ENCODE data around the gene FAM177B.

Gene FAM177B

GRCh38 chr1:222769181-222769580 is 32.2 kb downstream of the FAM177B start:
- H3K27me3 ChIP-seq (ENCODE audit: low read depth, low read length) = no peaks in the 10 kb centered on the region
- H3K27ac ChIP-seq (ENCODE audit: low read length) = no peak overlapping the region
- no peak overlapping the region for H3K4me3 ChIP-seq (ENCODE audit: low read depth in 1 of 2, low read length in 2 of 2)
- H3K9me3 ChIP-seq (ENCODE audit: control insufficient read depth in 1 of 2, low read length in 2 of 2) = peaks cover 5 to 8% of the 10 kb centered on the region in 2 donors
- H3K36me3 ChIP-seq (ENCODE audit: control insufficient read depth in 1 of 2, insufficient read depth in 2 of 2, low read length in 2 of 2) = no peaks in the 10 kb centered on the region
- no peaks in the 10 kb centered on the region for H3K4me1 ChIP-seq (ENCODE audit: control insufficient read depth in 1 of 2, insufficient read depth in 2 of 2, low read length in 2 of 2)

- H3K36me3 ChIP-seq (ENCODE audit: control insufficient read depth in 1 of 2, insufficient read depth in 2 of 2, low read length in 2 of 2) = no peaks in the 10 kb centered on the region
- no peak overlapping the region for H3K27ac ChIP-seq (ENCODE audit: low read length)
These were observed 33.1 kb downstream of the FAM177B start for GRCh38 chr1:222769971-222770620.

GRCh38 chr1:222772996-222773379 is 36.0 kb downstream of the FAM177B start:
- peaks cover 5 to 8% of the 10 kb centered on the region in 2 donors for H3K9me3 ChIP-seq (ENCODE audit: control insufficient read depth in 1 of 2, low read length in 2 of 2)
- no peak overlapping the region for H3K4me3 ChIP-seq (ENCODE audit: low read depth in 1 of 2, low read length in 2 of 2)
- H3K27ac ChIP-seq (ENCODE audit: low read length) = no peak overlapping the region
- no peaks in the 10 kb centered on the region for H3K27me3 ChIP-seq (ENCODE audit: low read depth, low read length)
- H3K36me3 ChIP-seq (ENCODE audit: control insufficient read depth in 1 of 2, insufficient read depth in 2 of 2, low read length in 2 of 2) = no peaks in the 10 kb centered on the region
- H3K4me1 ChIP-seq (ENCODE audit: control insufficient read depth in 1 of 2, insufficient read depth in 2 of 2, low read length in 2 of 2) = peaks cover 0 to under 1% of the 10 kb centered on the region in 2 donors

More at GRCh38 chr1:222769971-222770620, 33.1 kb downstream of the FAM177B start:
- Histone ChIP-seq H3K4me3 (ENCODE audit: low read depth in 1 of 2, low read length in 2 of 2) (no peak overlapping the region), H3K4me1 (ENCODE audit: control insufficient read depth in 1 of 2, insufficient read depth in 2 of 2, low read length in 2 of 2) (no peaks in the 10 kb centered on the region), H3K27me3 (ENCODE audit: low read depth, low read length) (no peaks in the 10 kb centered on the region), H3K9me3 (ENCODE audit: control insufficient read depth in 1 of 2, low read length in 2 of 2) (peaks cover 5 to 8% of the 10 kb centered on the region in 2 donors)

GRCh38 chr1:222777463-222777862 is 40.5 kb downstream of the FAM177B start:
- H3K9me3 ChIP-seq (ENCODE audit: control insufficient read depth in 1 of 2, low read length in 2 of 2) = no peaks in the 10 kb centered on the region
- no peaks in the 10 kb centered on the region for H3K36me3 ChIP-seq (ENCODE audit: control insufficient read depth in 1 of 2, insufficient read depth in 2 of 2, low read length in 2 of 2)
- H3K27ac ChIP-seq (ENCODE audit: low read length) = no peak overlapping the region
- H3K27me3 ChIP-seq (ENCODE audit: low read depth, low read length) = no peaks in the 10 kb centered on the region
- peaks cover 0 to 3% of the 10 kb centered on the region in 2 donors for H3K4me1 ChIP-seq (ENCODE audit: control insufficient read depth in 1 of 2, insufficient read depth in 2 of 2, low read length in 2 of 2)
- H3K4me3 ChIP-seq (ENCODE audit: low read depth in 1 of 2, low read length in 2 of 2) = no peak overlapping the region

- H3K4me3 ChIP-seq (ENCODE audit: low read depth in 1 of 2, low read length in 2 of 2) = no peak overlapping the region
- H3K4me1 ChIP-seq (ENCODE audit: control insufficient read depth in 1 of 2, insufficient read depth in 2 of 2, low read length in 2 of 2) = peaks cover 0 to 3% of the 10 kb centered on the region in 2 donors
- H3K27ac ChIP-seq (ENCODE audit: low read length) = no peak overlapping the region
These were observed 41.0 kb downstream of the FAM177B start for GRCh38 chr1:222777977-222778376.

GRCh38 chr1:222781251-222781650 is 44.2 kb downstream of the FAM177B start:
- Histone ChIP-seq H3K36me3 (ENCODE audit: control insufficient read depth in 1 of 2, insufficient read depth in 2 of 2, low read length in 2 of 2) (no peaks in the 10 kb centered on the region), H3K27ac (ENCODE audit: low read length) (no peak overlapping the region), H3K4me3 (ENCODE audit: low read depth in 1 of 2, low read length in 2 of 2) (no peak overlapping the region), H3K4me1 (ENCODE audit: control insufficient read depth in 1 of 2, insufficient read depth in 2 of 2, low read length in 2 of 2) (peaks cover 0 to 8% of the 10 kb centered on the region in 2 donors), H3K27me3 (ENCODE audit: low read depth, low read length) (no peaks in the 10 kb centered on the region), H3K9me3 (ENCODE audit: control insufficient read depth in 1 of 2, low read length in 2 of 2) (no peaks in the 10 kb centered on the region)

More at GRCh38 chr1:222777977-222778376, 41.0 kb downstream of the FAM177B start:
- no peaks in the 10 kb centered on the region for H3K27me3 ChIP-seq (ENCODE audit: low read depth, low read length)
- H3K36me3 ChIP-seq (ENCODE audit: control insufficient read depth in 1 of 2, insufficient read depth in 2 of 2, low read length in 2 of 2) = no peaks in the 10 kb centered on the region
- no peaks in the 10 kb centered on the region for H3K9me3 ChIP-seq (ENCODE audit: control insufficient read depth in 1 of 2, low read length in 2 of 2)

GRCh38 chr1:222783051-222783450 is 46.0 kb downstream of the FAM177B start:
- no peak overlapping the region for H3K4me3 ChIP-seq (ENCODE audit: low read depth in 1 of 2, low read length in 2 of 2)
- no peaks in the 10 kb centered on the region for H3K36me3 ChIP-seq (ENCODE audit: control insufficient read depth in 1 of 2, insufficient read depth in 2 of 2, low read length in 2 of 2)
- peaks cover 0 to 9% of the 10 kb centered on the region in 2 donors for H3K4me1 ChIP-seq (ENCODE audit: control insufficient read depth in 1 of 2, insufficient read depth in 2 of 2, low read length in 2 of 2)
- no peak overlapping the region for H3K27ac ChIP-seq (ENCODE audit: low read length)
- no peaks in the 10 kb centered on the region for H3K27me3 ChIP-seq (ENCODE audit: low read depth, low read length)
- H3K9me3 ChIP-seq (ENCODE audit: control insufficient read depth in 1 of 2, low read length in 2 of 2) = no peaks in the 10 kb centered on the region

GRCh38 chr1:222784371-222784770 is 47.4 kb downstream of the FAM177B start:
- Histone ChIP-seq H3K27me3 (ENCODE audit: low read depth, low read length) (no peaks in the 10 kb centered on the region), H3K4me1 (ENCODE audit: control insufficient read depth in 1 of 2, insufficient read depth in 2 of 2, low read length in 2 of 2) (peaks cover 0 to 7% of the 10 kb centered on the region in 2 donors), H3K4me3 (ENCODE audit: low read depth in 1 of 2, low read length in 2 of 2) (no peak overlapping the region), H3K36me3 (ENCODE audit: control insufficient read depth in 1 of 2, insufficient read depth in 2 of 2, low read length in 2 of 2) (no peaks in the 10 kb centered on the region), H3K27ac (ENCODE audit: low read length) (no peak overlapping the region), H3K9me3 (ENCODE audit: control insufficient read depth in 1 of 2, low read length in 2 of 2) (no peaks in the 10 kb centered on the region)

- H3K36me3 ChIP-seq (ENCODE audit: control insufficient read depth in 1 of 2, insufficient read depth in 2 of 2, low read length in 2 of 2) = no peaks in the 10 kb centered on the region
- H3K9me3 ChIP-seq (ENCODE audit: control insufficient read depth in 1 of 2, low read length in 2 of 2) = no peaks in the 10 kb centered on the region
- peaks cover 0 to 7% of the 10 kb centered on the region in 2 donors for H3K4me1 ChIP-seq (ENCODE audit: control insufficient read depth in 1 of 2, insufficient read depth in 2 of 2, low read length in 2 of 2)
- H3K27ac ChIP-seq (ENCODE audit: low read length) = no peak overlapping the region
- H3K27me3 ChIP-seq (ENCODE audit: low read depth, low read length) = no peaks in the 10 kb centered on the region
- no peak overlapping the region for H3K4me3 ChIP-seq (ENCODE audit: low read depth in 1 of 2, low read length in 2 of 2)
These were observed 47.9 kb downstream of the FAM177B start for GRCh38 chr1:222784916-222785315.

GRCh38 chr1:222785529-222785928 is 48.5 kb downstream of the FAM177B start:
- Histone ChIP-seq H3K36me3 (ENCODE audit: control insufficient read depth in 1 of 2, insufficient read depth in 2 of 2, low read length in 2 of 2) (no peaks in the 10 kb centered on the region), H3K4me3 (ENCODE audit: low read depth in 1 of 2, low read length in 2 of 2) (no peak overlapping the region), H3K4me1 (ENCODE audit: control insufficient read depth in 1 of 2, insufficient read depth in 2 of 2, low read length in 2 of 2) (peaks cover 0 to 7% of the 10 kb centered on the region in 2 donors), H3K27me3 (ENCODE audit: low read depth, low read length) (no peaks in the 10 kb centered on the region), H3K27ac (ENCODE audit: low read length) (no peak overlapping the region), H3K9me3 (ENCODE audit: control insufficient read depth in 1 of 2, low read length in 2 of 2) (no peaks in the 10 kb centered on the region)

- no peaks in the 10 kb centered on the region for H3K9me3 ChIP-seq (ENCODE audit: control insufficient read depth in 1 of 2, low read length in 2 of 2)
- no peak overlapping the region for H3K27ac ChIP-seq (ENCODE audit: low read length)
- peaks cover 0 to 7% of the 10 kb centered on the region in 2 donors for H3K4me1 ChIP-seq (ENCODE audit: control insufficient read depth in 1 of 2, insufficient read depth in 2 of 2, low read length in 2 of 2)
- H3K36me3 ChIP-seq (ENCODE audit: control insufficient read depth in 1 of 2, insufficient read depth in 2 of 2, low read length in 2 of 2) = no peaks in the 10 kb centered on the region
- H3K27me3 ChIP-seq (ENCODE audit: low read depth, low read length) = no peaks in the 10 kb centered on the region
- no peak overlapping the region for H3K4me3 ChIP-seq (ENCODE audit: low read depth in 1 of 2, low read length in 2 of 2)
These were observed 49.1 kb downstream of the FAM177B start for GRCh38 chr1:222786121-222786520.

GRCh38 chr1:222787729-222788128 is 50.7 kb downstream of the FAM177B start:
- no peak overlapping the region for H3K27ac ChIP-seq (ENCODE audit: low read length)
- no peaks in the 10 kb centered on the region for H3K36me3 ChIP-seq (ENCODE audit: control insufficient read depth in 1 of 2, insufficient read depth in 2 of 2, low read length in 2 of 2)
- no peaks in the 10 kb centered on the region for H3K27me3 ChIP-seq (ENCODE audit: low read depth, low read length)
- H3K9me3 ChIP-seq (ENCODE audit: control insufficient read depth in 1 of 2, low read length in 2 of 2) = no peaks in the 10 kb centered on the region
- peaks cover 0 to 7% of the 10 kb centered on the region in 2 donors for H3K4me1 ChIP-seq (ENCODE audit: control insufficient read depth in 1 of 2, insufficient read depth in 2 of 2, low read length in 2 of 2)
- no peak overlapping the region for H3K4me3 ChIP-seq (ENCODE audit: low read depth in 1 of 2, low read length in 2 of 2)

Measured in muscle layer of duodenum (tissue), 2 donors.